ENCODE measurements around the gene CHCT1.

GRCh38 chr17:60372790-60373483, 49.4 kb upstream of the CHCT1 start:
- TF ChIP-seq CTCF (IDR thresholded peaks at IDR 0.05) (no peak), POLR2A (IDR thresholded peaks at IDR 0.05) (no peak)
